ENCODE results near the gene ADGRF5.

The ADGRF5 gene

DNA sequence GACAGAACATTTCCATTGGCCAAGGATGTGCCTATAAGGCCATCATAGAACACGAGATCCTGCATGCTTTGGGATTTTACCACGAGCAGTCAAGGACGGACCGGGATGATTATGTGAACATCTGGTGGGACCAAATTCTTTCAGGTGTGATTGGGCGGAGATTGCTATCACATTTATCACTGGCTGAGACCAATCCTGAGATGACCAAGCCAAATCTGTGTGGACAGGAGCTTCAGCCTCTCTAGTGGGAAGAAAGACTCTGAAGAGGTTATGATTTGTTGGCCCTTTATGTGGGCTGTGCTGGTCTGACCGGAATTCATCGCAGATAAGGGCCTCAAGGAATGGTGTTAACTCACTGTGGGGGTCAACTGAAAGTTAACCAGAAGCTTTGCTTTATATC lies 102.2 kb downstream of the ADGRF5 start:
- no peak for DNase-seq

DNA sequence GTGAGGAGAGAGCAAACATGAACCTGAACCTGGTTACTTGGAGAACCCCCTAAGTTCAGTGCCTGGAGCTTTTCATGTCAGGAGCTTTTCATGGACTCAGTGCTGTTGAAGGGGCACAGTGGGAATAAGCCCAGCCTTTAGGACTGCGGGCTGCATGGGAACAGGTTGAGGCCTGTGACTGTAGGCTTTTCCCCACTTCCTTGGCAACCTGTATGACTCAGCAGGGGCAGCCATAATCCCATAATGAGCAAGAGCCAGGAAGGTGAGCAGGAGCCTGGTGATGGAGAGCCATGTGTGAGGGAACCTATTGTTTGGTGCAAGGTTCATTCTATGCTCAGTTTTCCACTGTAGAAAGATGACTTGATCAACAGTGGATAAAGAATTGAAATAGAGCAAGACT lies 105.1 kb downstream of the ADGRF5 start:
- DNase-seq = no peak

DNA sequence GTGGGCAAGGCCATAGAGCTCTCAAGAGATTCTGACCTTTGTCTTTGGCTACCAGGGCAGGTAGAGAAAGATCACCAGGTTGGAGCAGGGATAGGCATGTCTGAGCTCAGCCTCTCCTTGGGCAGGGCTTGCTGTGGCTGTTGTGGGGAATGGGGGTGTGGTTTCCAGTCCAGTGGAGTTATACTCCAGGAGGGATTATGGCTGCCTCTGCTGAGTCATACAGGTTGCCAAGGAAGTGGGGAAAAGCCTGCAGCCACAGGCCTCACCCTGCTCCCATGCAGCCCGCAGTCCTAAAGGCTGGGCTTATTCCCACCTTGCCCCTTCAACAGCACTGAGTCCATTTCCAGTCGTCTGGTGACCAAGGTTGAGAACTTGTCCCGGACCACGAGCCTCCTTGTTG lies 106.6 kb downstream of the ADGRF5 start:
- no peak for DNase-seq

DNA sequence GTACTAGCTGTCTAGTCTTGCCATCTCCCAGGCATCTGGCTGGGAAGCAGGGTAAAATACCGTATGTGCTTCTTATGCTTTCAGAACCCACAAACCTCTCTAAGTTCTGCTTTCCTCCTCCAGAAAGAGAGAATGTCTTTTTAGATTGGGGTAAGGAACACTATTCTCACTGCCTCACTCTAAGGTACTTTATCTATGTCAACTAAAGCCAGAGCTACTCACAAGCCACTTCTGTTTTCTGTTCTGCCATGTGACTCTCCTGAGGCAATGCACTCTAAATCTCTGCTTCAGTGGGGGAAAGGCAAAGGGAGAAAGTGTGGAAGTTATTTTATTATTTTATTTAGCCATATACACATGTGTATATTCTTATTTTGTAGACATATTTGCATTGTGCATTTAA lies 112.9 kb downstream of the ADGRF5 start:
- peak; percentile 2 for DNase-seq
